ENCODE data around the gene DRD4.

Gene DRD4

DNA sequence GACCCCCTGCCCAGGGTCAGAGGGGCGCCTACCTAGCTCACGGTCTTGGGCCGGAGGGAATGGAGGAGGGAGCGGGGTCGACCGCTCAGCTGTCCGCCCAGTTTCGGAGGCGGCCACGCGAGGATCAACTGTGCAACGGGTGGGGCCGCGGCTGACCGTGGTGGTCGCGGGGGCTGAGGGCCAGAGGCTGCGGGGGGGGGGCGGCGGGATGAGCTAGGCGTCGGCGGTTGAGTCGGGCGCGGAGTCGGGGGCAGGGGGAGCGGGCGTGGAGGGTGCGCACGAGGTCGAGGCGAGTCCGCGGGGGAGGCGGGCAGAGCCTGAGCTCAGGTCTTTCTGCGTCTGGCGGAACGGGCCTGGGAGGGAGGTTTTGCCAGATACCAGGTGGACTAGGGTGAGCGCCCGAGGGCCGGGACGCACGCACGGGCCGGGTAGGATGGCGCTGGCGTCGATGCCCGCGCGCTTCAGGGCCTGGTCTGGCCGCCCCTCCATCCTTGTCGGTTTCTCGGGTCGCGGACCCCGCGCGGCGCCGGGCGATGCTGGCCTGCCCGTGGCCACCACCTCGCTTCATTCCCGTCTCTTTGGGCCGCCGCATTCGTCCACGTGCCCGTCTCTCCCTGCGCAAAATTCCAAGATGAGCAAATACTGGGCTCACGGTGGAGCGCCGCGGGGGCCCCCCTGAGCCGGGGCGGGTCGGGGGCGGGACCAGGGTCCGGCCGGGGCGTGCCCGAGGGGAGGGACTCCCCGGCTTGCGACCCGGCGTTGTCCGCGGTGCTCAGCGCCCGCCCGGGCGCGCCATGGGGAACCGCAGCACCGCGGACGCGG, at the start of gene DRD4:
Gene DRD4 (plus strand): TSS at position 759 of the 822 bp plus-strand sequence. CDS start 36 bp downstream, at position 795.
- DNase-seq (ENCODE audit: low read depth in 1 of 2, low spot score in 1 of 2) = no peak

DNA sequence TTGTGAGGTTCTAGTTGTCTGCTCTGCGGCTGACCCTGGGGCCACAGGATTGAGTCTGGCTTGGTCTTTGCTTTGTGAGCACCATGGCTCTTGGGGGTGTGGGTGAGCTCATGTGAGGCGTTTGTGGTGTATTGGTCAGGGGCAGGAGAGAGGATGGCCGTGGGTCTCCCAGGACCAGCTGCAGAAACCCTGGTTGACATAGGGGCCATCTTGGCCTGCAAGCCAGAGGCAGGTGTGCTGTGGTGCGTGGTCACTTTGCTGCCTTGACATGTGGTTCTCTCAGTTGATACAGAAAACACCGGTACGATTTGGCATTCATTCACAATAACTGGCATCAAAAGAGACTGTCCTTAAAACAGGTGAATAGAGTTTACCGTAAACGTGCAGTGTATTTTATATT, 49.5 kb upstream of the DRD4 start:
- no peak for DNase-seq (ENCODE audit: low read depth in 1 of 2, low spot score in 1 of 2)

DNA sequence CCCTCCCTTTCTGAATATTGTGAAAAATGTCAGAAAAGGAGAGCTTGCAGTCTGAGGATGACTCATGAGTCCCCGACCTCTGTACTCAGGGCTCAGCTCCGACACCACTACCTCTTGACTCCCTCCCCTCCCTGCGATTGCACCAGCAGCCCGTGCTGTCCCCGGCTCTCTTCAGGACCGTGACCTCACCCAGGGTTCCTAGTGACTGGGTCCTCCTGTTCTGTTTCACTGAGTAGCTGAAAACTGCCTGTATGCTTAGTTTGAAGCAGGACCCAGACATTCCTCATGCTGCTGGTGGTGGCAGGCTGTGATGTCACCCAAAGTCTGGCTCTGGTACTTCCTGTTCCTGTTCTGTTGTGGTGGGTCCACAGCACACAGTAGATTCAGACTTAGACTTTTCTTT, 49.1 kb upstream of the DRD4 start:
- DNase-seq (ENCODE audit: low read depth in 1 of 2, low spot score in 1 of 2) = peak; percentile 46 to 57

DNA sequence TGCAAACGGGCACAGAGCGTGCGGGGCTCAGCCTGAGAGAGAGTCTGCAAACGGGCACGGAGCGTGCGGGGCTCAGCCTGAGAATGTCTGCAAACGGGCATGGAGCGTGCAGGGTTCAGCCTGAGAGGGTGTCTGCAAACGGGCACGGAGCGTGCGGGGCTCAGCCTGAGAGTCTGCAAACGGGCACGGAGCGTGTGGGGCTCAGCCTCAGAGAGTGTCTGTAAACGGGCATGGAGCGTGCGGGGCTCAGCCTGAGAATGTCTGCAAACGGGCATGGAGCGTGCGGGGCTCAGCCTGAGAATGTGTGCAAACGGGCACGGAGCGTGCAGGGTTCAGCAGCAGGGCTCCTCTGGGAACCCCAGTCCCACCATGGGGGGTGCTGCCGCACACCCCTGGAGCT, 47.3 kb upstream of the DRD4 start:
- DNase-seq (ENCODE audit: low read depth in 1 of 2, low spot score in 1 of 2) = no peak

DNA sequence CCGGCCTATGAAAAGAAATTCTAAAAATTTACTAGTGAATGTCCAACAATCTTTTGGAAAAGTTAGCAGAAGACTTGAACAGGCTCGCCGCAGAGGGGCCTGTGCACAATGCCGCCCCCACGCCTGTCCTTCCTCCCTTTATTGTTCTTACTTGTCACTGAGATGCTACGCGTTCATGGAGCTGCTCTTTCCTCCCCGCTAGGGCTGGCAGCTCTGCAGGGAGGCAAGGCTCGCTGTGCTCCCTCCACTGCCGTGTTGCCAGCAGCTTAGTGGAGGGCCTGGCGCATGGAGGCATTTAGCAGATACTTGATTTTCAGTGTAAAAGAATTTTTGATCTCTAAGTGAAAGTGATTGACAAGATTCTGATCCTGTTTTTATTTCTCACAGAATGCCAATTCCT, 46.1 kb upstream of the DRD4 start:
- DNase-seq (ENCODE audit: low read depth in 1 of 2, low spot score in 1 of 2) = no peak

DNA sequence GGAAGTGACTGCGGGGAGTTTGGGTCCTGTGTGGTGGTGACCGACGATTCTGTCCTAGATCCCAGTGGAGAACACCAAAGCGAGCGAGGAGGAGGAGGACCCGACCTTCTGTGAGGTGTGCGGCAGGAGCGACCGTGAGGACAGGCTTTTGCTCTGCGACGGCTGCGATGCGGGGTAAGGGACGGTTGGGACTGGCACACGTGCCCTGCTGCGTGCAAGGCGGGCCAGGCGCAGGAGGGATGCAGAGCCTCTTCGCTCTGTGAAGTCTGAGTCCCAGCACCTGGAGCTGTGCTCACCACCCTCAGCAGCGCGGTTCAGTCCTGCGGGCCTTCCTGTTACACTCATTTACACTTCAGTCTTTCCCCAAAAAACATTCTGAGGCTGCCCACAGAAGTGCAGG, 44.6 kb upstream of the DRD4 start:
- DNase-seq (ENCODE audit: low read depth in 1 of 2, low spot score in 1 of 2) = no peak

DNA sequence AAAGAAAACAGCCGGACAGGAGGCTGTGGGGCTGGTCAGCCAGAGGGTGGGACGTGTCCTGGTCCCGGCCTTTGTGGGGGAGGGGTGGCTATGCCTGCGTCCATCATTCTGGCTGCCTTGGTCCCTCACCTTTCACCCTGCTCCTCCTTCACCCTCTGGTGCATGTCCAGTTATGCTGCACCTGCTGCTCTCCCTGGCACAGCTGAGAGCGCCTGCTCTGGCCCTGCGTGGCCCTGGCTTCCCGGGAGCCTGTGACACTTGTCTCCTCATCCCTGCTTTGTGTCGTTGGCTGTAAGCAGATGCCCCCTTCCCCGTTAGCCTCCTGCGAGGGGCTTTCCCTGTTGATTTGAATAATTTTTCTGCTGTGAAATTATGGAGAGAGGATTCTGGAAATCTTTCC, 44.2 kb upstream of the DRD4 start:
- DNase-seq (ENCODE audit: low read depth in 1 of 2, low spot score in 1 of 2) = no peak

DNA sequence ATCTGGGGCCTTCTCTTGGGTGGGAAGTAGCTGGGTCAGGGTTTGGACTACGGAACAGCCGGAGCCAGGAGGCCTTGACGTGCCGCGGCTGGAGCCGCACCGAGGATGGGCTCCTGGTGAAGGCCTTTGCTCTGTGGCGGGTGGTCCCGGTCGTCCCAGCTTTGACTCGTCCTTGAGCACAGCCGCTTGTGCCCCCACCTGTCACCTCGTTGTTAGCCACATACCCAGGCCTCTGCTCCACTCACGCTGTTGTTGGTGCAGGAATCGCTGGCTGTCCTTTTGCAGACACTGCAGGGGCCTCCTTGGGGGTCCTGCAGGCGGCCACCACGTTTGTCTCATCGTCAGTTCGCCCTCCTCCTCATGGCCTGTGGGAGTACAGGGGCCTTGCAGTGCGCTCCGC, 43.7 kb upstream of the DRD4 start:
- DNase-seq (ENCODE audit: low read depth in 1 of 2, low spot score in 1 of 2) = no peak

DNA sequence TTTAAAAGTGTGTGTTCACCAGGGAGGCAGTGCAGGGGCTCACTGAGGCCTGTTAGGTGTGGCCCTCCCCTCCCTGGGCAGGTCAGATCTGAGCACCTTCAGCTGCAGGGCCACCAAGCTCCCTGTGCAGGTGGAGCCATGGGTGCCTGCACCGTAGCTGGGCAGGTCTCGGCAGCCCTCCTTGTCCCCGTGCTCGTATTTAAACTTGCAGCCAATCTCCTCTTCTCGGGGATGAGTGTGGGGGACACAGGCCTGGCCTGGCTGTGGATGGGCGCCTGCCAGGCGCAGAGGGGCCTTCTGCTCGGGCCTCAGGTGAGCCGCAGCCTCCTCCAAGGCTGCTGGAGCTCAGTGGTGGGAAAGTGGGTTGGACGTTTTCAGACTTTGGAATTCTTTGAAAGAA, 41.7 kb upstream of the DRD4 start:
- DNase-seq (ENCODE audit: low read depth in 1 of 2, low spot score in 1 of 2) = no peak

DNA sequence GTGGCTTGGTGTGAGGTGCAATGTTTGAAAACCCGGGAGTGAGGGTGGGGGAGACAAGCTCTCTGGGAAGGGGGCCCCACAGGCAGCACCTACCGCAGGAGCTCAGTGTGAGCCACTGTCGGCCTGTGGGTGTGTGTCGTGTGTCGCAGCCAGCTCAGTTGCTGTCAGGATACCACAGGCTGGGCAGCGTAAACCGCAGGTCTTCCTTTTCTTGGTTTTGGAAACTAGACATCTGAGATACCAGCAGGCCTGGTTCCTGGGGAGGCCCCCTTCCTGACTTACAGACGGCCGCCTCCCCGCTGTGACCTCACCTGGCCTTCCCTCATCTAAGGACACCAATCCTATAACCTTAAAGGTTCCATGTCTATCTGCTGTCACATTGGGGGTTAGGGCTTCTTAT, 40.7 kb upstream of the DRD4 start:
- no peak for DNase-seq (ENCODE audit: low read depth in 1 of 2, low spot score in 1 of 2)

DNA sequence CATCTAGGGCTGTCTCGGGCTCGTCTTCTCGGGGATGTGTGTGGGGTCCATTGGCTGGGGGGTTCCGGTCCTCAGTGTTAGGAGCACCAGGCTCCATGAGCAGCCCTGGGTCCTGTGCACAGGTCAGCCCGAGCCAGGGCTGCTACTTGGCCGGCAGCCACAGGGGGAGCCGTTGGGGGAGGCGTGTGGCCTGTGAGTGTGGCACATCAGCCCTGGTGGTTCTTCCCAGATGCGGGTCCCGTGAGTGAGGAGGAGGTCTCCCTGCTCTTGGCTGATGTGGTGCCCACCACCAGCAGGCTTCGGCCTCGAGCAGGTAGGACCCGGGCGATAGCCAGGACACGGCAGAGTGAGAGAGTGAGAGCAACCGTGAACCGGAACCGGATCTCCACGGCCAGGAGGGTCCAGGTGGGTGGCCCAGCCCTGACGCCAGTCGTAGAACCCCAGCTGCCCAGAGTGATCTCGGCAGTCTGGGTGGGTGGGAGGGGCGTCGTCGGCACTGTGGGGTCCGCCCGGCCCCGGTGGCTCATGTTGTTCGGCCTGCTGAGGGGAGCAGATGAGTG, 39.8 kb upstream of the DRD4 start:
- DNase-seq (ENCODE audit: low read depth in 1 of 2, low spot score in 1 of 2) = no peak

DNA sequence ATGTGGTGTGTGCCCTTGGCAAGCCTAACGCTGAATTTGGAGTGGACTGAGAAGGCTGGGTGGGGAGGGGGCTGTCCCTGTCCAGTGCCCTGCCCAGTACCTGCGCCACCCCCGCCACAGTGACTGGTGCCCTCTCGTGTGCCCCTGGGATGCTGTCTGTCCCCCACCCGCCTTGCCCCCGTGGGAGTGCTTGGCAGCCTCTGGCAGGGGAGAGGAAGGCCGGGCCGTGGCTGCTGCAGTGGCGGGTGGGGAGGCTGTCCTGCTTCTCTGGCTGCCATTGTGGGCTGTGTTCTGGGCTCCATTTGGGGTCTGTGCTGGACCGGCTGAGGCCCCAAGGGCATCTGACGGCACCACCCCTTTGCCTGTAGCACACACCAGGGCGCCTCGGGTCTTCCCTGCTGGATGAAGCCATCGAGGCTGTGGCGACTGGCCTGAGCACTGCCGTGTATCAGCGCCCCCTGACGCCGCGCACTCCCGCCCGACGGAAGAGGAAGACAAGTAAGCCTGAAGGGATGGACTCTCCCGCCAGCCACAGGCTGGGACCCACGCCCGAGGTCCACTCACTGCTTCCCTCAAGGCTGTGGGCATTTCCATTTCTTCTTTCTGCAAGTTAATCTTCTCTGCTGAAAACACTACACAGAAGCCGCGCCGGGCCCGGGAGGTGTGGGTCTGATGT, 38.9 kb upstream of the DRD4 start:
- DNase-seq (ENCODE audit: low read depth in 1 of 2, low spot score in 1 of 2) = no peak

DNA sequence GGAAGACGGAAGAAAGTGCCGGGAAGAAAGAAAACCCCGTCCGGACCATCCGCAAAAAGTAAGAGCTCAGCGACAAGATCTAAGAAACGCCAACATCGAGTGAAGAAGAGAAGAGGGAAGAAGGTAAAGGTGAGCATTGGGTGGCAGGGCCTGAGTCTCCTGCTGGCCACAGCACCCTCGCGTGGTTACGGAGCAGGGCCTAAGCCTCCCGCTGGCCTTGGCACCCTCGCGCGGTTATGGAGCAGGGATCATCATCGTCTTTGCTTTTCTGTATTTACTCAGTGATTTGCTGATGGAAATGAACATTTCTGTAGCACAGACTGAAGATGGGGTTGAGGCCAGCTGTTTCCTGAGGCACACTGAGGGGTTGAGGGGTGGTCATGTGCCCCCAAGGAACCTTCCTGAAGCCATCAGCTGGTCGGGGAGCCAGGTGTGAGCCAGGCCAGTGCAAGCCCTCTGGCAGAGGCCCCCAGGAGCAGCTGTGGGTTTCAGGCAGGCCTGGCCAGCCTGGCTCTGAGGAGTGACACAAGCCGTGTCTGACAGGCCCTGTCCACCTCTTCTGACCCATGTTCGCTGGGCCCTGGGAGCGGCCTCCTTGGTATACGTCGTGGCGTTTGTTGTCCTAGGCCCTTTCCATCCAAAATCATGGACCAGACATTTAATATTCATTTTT, 35.4 kb upstream of the DRD4 start:
- no peak for DNase-seq (ENCODE audit: low read depth in 1 of 2, low spot score in 1 of 2)

DNA sequence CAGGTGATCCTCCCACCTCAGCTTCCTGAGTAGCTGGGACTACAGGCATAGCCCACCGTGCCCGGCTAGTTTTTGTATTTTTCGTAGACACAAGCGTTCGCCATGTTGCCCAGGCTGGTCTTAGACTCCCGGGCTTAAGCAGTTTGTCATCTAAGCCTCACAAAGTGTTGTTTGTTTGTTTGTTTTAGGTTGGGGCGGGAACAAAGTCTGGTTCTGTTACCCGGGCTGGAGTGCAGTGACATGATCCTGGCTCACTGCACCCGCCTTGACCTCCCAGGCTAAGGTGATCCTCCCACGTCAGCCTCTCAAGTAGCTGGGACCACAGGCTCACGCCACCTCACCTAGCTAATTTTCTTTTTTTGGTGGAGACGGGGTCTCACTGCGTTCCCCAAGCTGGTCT, 33.9 kb upstream of the DRD4 start:
- no peak for DNase-seq (ENCODE audit: low read depth in 1 of 2, low spot score in 1 of 2)

DNA sequence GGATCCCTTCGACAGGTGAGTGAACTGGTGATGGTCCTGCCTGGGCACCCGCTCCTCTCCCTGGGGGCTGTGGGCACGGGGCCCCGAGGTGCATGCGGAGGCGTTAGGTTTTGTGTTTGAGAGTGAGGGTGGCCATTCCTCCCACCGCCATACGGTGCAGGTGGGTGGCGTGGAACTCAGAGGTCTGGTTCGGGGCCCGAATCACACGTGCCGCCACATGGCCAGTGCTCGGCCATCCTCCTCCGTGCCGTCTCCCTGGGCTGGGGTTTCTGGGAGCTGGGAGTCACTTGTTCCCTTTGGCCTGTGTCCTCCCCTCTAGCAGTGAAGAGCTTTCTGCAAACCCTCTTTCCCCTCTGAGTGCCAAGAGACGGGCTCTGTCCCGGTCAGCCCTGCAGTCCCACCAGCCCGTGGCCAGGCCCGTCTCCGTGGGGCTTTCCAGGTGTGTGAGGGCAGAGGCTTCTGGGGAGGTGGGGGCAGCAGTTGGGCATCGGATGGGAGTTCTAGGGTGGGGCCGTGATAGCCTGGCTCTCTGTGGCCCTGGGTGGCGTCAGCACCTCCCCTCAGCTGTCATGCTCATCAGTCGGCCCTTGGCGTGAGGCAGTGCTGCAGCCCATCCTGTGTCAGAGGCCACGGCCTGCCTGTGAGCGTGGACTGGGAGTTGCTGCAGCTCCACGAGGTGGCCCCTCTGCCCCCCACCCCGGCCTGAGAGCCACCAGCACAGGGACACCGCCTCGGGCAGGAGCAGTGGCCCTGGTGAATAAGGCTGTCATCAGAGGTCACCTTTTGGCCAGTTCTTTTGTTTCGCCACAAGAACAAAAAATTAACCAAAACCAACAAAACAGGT, 31.6 kb upstream of the DRD4 start:
- no peak for DNase-seq (ENCODE audit: low read depth in 1 of 2, low spot score in 1 of 2)

DNA sequence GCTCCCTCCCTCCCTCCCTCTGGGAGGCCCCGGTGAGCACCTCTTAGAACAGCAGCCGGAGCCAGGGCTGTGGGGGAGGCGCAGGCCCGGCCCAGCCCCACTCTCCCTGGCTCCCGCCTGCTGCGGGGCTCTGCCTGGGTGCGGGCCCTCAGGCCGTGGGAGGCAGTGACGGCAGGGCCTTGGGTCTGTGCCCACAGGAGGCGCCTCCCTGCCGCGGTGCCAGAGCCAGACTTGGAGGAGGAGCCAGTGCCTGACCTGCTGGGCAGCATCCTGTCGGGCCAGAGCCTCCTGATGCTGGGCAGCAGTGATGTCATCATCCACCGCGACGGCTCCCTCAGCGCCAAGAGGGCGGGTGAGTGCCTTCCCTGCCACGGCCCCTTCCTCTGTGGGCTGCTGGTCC, 30.8 kb upstream of the DRD4 start:
- DNase-seq (ENCODE audit: low read depth in 1 of 2, low spot score in 1 of 2) = no peak

DNA sequence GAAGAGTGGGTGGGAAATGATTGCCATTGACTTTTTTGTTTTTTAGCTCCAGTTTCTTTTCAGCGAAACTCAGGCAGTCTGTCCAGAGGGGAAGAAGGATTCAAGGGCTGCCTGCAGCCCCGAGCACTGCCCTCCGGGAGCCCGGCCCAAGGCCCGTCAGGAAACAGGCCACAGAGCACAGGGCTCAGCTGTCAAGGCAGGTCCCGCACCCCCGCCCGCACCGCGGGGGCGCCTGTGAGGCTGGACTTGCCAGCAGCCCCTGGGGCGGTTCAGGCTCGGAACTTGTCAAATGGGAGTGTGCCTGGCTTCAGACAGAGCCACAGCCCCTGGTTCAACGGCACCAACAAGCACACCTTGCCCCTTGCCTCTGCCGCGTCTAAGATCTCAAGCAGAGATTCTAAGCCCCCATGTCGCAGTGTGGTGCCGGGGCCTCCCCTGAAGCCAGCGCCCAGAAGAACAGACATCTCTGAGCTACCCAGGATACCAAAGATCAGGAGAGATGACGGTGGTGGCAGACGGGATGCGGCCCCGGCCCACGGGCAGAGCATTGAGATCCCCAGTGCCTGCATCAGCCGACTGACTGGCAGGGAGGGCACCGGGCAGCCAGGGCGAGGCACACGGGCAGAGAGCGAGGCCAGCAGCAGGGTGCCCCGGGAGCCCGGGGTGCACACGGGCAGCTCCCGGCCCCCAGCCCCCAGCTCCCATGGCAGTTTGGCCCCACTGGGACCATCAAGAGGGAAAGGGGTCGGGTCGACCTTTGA, 29.9 kb upstream of the DRD4 start:
- no peak for DNase-seq (ENCODE audit: low read depth in 1 of 2, low spot score in 1 of 2)

DNA sequence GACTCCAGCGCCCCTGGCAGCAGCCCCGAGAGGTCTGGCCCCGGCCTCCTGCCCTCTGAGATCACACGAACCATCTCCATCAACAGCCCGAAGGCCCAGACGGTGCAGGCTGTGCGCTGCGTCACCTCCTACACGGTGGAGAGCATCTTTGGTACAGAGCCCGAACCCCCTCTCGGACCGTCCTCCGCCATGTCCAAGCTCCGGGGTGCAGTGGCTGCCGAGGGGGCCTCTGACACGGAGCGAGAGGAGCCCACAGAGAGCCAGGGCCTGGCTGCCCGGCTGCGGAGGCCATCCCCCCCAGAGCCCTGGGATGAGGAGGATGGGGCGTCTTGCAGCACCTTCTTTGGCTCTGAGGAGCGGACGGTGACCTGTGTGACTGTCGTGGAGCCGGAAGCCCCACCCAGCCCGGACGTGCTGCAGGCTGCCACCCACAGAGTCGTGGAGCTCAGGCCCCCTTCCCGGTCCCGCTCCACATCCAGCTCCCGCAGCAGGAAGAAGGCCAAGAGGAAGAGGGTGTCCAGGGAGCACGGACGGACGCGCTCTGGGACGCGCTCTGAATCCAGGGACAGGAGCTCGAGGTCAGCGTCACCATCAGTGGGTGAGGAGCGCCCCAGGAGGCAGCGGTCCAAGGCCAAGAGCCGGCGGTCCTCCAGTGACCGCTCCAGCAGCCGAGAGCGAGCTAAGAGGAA, 29.0 kb upstream of the DRD4 start:
- DNase-seq (ENCODE audit: low read depth in 1 of 2, low spot score in 1 of 2) = no peak

DNA sequence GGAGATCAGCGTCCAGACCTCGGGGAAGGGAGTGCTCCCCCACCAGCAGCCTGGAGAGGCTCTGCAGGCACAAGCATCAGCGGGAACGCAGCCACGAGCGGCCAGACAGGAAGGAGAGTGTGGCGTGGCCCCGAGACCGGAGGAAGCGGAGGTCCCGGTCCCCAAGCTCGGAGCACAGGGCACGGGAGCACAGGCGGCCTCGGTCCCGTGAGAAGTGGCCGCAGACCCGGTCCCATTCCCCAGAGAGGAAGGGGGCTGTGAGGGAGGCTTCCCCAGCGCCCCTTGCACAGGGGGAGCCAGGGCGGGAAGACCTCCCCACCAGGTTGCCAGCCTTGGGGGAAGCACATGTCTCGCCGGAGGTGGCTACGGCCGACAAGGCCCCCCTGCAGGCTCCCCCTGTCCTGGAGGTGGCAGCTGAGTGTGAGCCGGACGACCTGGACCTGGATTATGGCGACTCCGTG, 28.2 kb upstream of the DRD4 start:
- DNase-seq (ENCODE audit: low read depth in 1 of 2, low spot score in 1 of 2) = no peak
